HepG2 (cell line): ENCODE measurements around the gene DSPP. TPM values are rescaled to one million over a fixed set of nuclear protein-coding genes. Genes with fewer than 3 reads are reported as not detected.

Experiments
- ATAC-seq: fragments of 200-7000 bp; cut with Tn5 transposase; 3 replicates; pipeline ENCODE4 v1.9.1; 2020; ENCODE audit warnings: mild to moderate bottlenecking, moderate library complexity
- BruUV-seq: library from RNA; stranded (reverse); fragments of 400-500 nt; replicated peaks from 2 replicates; lab custom pipeline; 2021; lab: Mats Ljungman, UMichigan
- CTCF ChIA-PET: fragments of 300-600 bp; formaldehyde crosslinking; extraction: SDS; loops from one replicate; lab custom pipeline; 2021; ENCODE audit warnings: low total read pairs, inconsistent platforms, low intra/inter-chr PET ratio; lab: Yijun Ruan, JAX
- POLR2A ChIA-PET: fragments of 350-600 bp; sonication (Branson Sonifier 250); formaldehyde crosslinking; loops from one replicate; lab custom pipeline; 2020; ENCODE audit warnings: antibody characterized with exemption, inconsistent platforms; lab: Yijun Ruan, JAX
- DNase-seq: peaks from one replicate; pipeline ENCODE4 v3.0.0-alpha.2; 2015; ENCODE audit warnings: low spot score
- FAIRE-seq: peaks from 3 replicates; lab custom pipeline; 2011; peaks lifted over from hg19 to GRCh38; lab: Jason Lieb, UNC
- H2AFZ ChIP-seq: one replicate; pipeline ENCODE4 v1.6.1; 2011; ENCODE audit warnings: low read length, inconsistent platforms
- H3K27ac ChIP-seq: fragments of 300-600 bp; 3 replicates; pipeline ENCODE4 v1.8.0; 2011; ENCODE audit warnings: mixed run types, mild to moderate bottlenecking, mixed read lengths, low read length, inconsistent platforms; ENCODE audit not compliant: insufficient read depth; ENCODE audit errors: extremely low read length
- H3K27me3 ChIP-seq, 2 experiments: fragments of 200-600 bp in 1 of 2; 2 replicates in 1 of 2; 3 replicates in 1 of 2; pipeline versions ENCODE4 v1.6.0 to v1.8.0; 2011; ENCODE audit warnings: low read length in 2 of 2, mild to moderate bottlenecking in 2 of 2, moderate library complexity in 2 of 2, inconsistent platforms in 1 of 2; ENCODE audit not compliant: insufficient read depth in 2 of 2, control insufficient read depth in 1 of 2
- H3K36me3 ChIP-seq, 2 experiments: fragments of 200-600 bp in 1 of 2; replicated peaks in 1 of 2; 2 replicates in 1 of 2; 3 replicates in 1 of 2; pipeline versions ENCODE4 v1.5.1 to v1.8.0; 2011; ENCODE audit warnings: low read length in 2 of 2, inconsistent platforms in 1 of 2; ENCODE audit not compliant: insufficient read depth in 2 of 2, control insufficient read depth in 1 of 2
- H3K4me1 ChIP-seq: 2 replicates; pipeline ENCODE4 v1.5.1; 2012; ENCODE audit warnings: low read length, inconsistent platforms; ENCODE audit not compliant: insufficient read depth
- H3K4me2 ChIP-seq: 2 replicates; pipeline ENCODE4 v1.6.0; 2011; ENCODE audit warnings: low read depth, low read length, inconsistent platforms
- H3K4me3 ChIP-seq, 3 experiments: fragments of 200-600 bp in 1 of 3; sonication (generic), shearing (Covaris generic) in 1 of 3; replicated peaks in 1 of 3; 2 replicates each; pipeline ENCODE4 v1.5.1; 2011 to 2016; ENCODE audit warnings: low read length in 3 of 3, inconsistent platforms in 2 of 3, low read depth in 2 of 3, mild to moderate bottlenecking in 2 of 3, control low read depth in 1 of 3, mixed read lengths in 1 of 3; ENCODE audit not compliant: insufficient read depth in 1 of 3
- H3K79me2 ChIP-seq: one replicate; pipeline ENCODE4 v1.6.1; 2011; ENCODE audit warnings: low read length, inconsistent platforms; ENCODE audit not compliant: insufficient read depth
- H3K9ac ChIP-seq: 2 replicates; pipeline ENCODE4 v1.6.0; 2011; ENCODE audit warnings: mild to moderate bottlenecking, low read depth, low read length, inconsistent platforms; ENCODE audit not compliant: insufficient read depth
- H3K9me3 ChIP-seq: 2 replicates; pipeline ENCODE4 v1.5.1; 2012; ENCODE audit warnings: mild to moderate bottlenecking, low read length
- H4K20me1 ChIP-seq: 2 replicates; pipeline ENCODE4 v1.6.0; 2011; ENCODE audit warnings: inconsistent platforms, mild to moderate bottlenecking, low read length, moderate library complexity; ENCODE audit not compliant: insufficient read depth
- ATF7-NPFF ChIP-seq: sonication (generic); formaldehyde crosslinking; IDR thresholded peaks from 2 replicates; pipeline ENCODE4 v1.8.1; 2023; ENCODE audit warnings: mild to moderate bottlenecking, low read depth, missing genetic modification reagents, moderate library complexity
- ZBTB10 ChIP-seq: sonication (generic); formaldehyde crosslinking; IDR thresholded peaks from 2 replicates; pipeline ENCODE4 v1.4.0; 2020; ENCODE audit warnings: missing genetic modification reagents, borderline replicate concordance
- ZBTB26 ChIP-seq: IDR thresholded peaks from 2 replicates; pipeline ENCODE4 v1.6.1; 2016; ENCODE audit warnings: missing compliant biosample characterization, missing genetic modification reagents, borderline replicate concordance
- ZNF136 ChIP-seq: sonication (generic); formaldehyde crosslinking; IDR thresholded peaks from 2 replicates; pipeline ENCODE4 v1.8.1; 2022; ENCODE audit warnings: low read depth, mild to moderate bottlenecking, moderate library complexity, missing genetic modification reagents
- ZNF556 ChIP-seq: sonication (generic); formaldehyde crosslinking; IDR thresholded peaks from 2 replicates; pipeline ENCODE4 v1.4.0; 2020; ENCODE audit warnings: mild to moderate bottlenecking, missing genetic modification reagents, borderline replicate concordance
- ZNF619 ChIP-seq: sonication (generic); formaldehyde crosslinking; IDR thresholded peaks from 2 replicates; pipeline ENCODE4 v1.4.0; 2020; ENCODE audit warnings: mild to moderate bottlenecking, missing genetic modification reagents
- ZNF781 ChIP-seq: sonication (generic); formaldehyde crosslinking; IDR thresholded peaks from 2 replicates; pipeline ENCODE4 v1.5.1; 2020; ENCODE audit warnings: borderline replicate concordance, mild to moderate bottlenecking, missing genetic modification reagents; ENCODE audit errors: not compliant biosample characterization
- WGBS: methylation state at CpG from one replicate; pipeline ENCODE4 v1.1.6; 2017; ENCODE audit warnings: low lambda C conversion rate; 5-methylcytosine and 5-hydroxymethylcytosine counted together
- in situ Hi-C: cut with HindIII; loops from 2 replicates; pipeline ENCODE4 v1.10.0; 2017; ENCODE audit warnings: low pct_unique_long_range_greater_than_20kb; ENCODE audit not compliant: extremely low pct_ligation_motif_present
- intact Hi-C: fragments of 100-400 bp; cut with micrococcal nuclease; formaldehyde crosslinking; loops from one replicate; pipeline ENCODE4 v1.10.0; 2022; ENCODE audit not compliant: unreplicated experiment
- polyA plus RNA-seq, 8 experiments: library from polyadenylated mRNA; depleted of rRNA in 3 of 8; stranded (reverse) in 7 of 8; unstranded in 1 of 8; fragments of >200 nt; fragmentation: Illumina TruSeq in 4 of 8; extraction: Trizol in 4 of 8; gene quantifications; 2 replicates each; pipeline versions ENCODE4 v1.2.1 to v1.2.3, GENCODE V29; 2011 to 2016; ENCODE audit warnings: low read depth in 4 of 8, missing spikeins in 1 of 8, mixed read lengths in 1 of 8; ENCODE audit not compliant: insufficient read depth in 1 of 8
- total RNA-seq, 5 experiments: library from RNA; depleted of rRNA; stranded (reverse); fragments of >200 nt; fragmentation: Illumina TruSeq; extraction: Trizol; gene quantifications; 2 replicates each; pipeline ENCODE4 v1.2.3, GENCODE V29; 2016; ENCODE audit warnings: low read depth in 1 of 5

The DSPP gene
- total and polyA plus RNA-seq, 2 of the 13 experiments (the other 11 are each of a cell fraction or from before 2014, with no cell fraction given): not detected

- Histone ChIP-seq H3K9me3 (no peaks in the 10 kb centered on the region), H3K4me1 (no peaks in the 10 kb centered on the region), H4K20me1 (no peaks in the 10 kb centered on the region), H3K27me3 (no peaks in the 10 kb centered on the region), H3K4me2 (no peak within 1 kb of the TSS), H3K36me3 (no peaks in the 10 kb centered on the region), H2AFZ (no peak within 1 kb of the TSS), H3K4me3 (no peak within 1 kb of the TSS)
- ATAC-seq: no peak
- in situ Hi-C loops: no loop called here
- POLR2A ChIA-PET: no interaction called here
- intact Hi-C loops: no loop called here
- BruUV-seq: no TSS peak
- TF ChIP-seq ZBTB26 (CRISPR knock-in tag) (no peak), ZNF556 (CRISPR knock-in tag) (no peak), ZBTB10 (no peak), ZNF781 (CRISPR knock-in tag) (no peak), ZNF136 (CRISPR knock-in tag) (no peak), ZNF619 (CRISPR knock-in tag) (no peak), ATF7-NPFF (no peak)
- TF ChIP-seq, all 625 proteins: peak for 0
- 25% methylated on average over 3 of the region's 3 CpGs for WGBS
- CTCF ChIA-PET: no interaction called here
- no peak for DNase-seq
- no peak for FAIRE-seq
- H3K9ac ChIP-seq: no peak within 1 kb of the TSS
- H3K27ac ChIP-seq: no peak within 1 kb of the TSS
- no peaks in the 10 kb centered on the region for H3K79me2 ChIP-seq
Observed at GRCh38 chr4:87649980-87650379, 41.7 kb downstream of the DSPP start, which contains the start of gene DMP1. Gene DMP1, plus strand, starts transcription at chr4:87650280. Its CDS starts 6,213 bp downstream, at chr4:87656493.
